ENCODE data around the gene PPP1R3D.

GRCh38 chr20:59940956-59941294 is 820 bp upstream of the PPP1R3D start:
- TF ChIP-seq CTCF (IDR thresholded peaks at IDR 0.05): no peak
- no peak for TF ChIP-seq POLR2A (IDR thresholded peaks at IDR 0.05)

Measured in ovary (tissue), 3 donors.